Measurements from ENCODE around the gene RASAL2.

The RASAL2 gene

GRCh38 chr1:178096421-178096820 is 2.5 kb downstream of the RASAL2 start:
- no peak overlapping the region for H2AFZ ChIP-seq (ENCODE audit: low read depth, low read length, severe bottlenecking)
- no peaks in the 10 kb centered on the region for H4K20me1 ChIP-seq (ENCODE audit: low read depth, low read length)
- H3K9ac ChIP-seq (ENCODE audit: low read length) = no peak overlapping the region
- no peaks in the 10 kb centered on the region for H3K9me3 ChIP-seq (ENCODE audit: insufficient read depth, low read length)
- no peaks in the 10 kb centered on the region for H3F3A ChIP-seq (ENCODE audit: insufficient read depth)
- no peaks in the 10 kb centered on the region for H3K27me3 ChIP-seq (ENCODE audit: low read length)
- no peak overlapping the region for H3K4me2 ChIP-seq (ENCODE audit: low read depth, low read length, poor library complexity, severe bottlenecking)
- TF ChIP-seq EZH2phosphoT487 (conservative IDR thresholded peaks at IDR 0.05; ENCODE audit: low read length) = no peak
- TF ChIP-seq CTCF (IDR thresholded peaks at IDR 0.05; ENCODE audit: insufficient read depth, low read length, poor library complexity, severe bottlenecking) = no peak
- no peak overlapping the region for H3K27ac ChIP-seq (ENCODE audit: low read depth, low read length)
- no peak overlapping the region for H3K4me3 ChIP-seq (ENCODE audit: insufficient read depth, low read length, poor library complexity, severe bottlenecking)
- no peaks in the 10 kb centered on the region for H3K9me2 ChIP-seq (replicated peaks; ENCODE audit: insufficient read depth, low read length)
- no peaks in the 10 kb centered on the region for H3K36me3 ChIP-seq (ENCODE audit: low read length)
- H3K79me2 ChIP-seq (ENCODE audit: insufficient read depth, low read length) = no peaks in the 10 kb centered on the region

- no peaks in the 10 kb centered on the region for H3F3A ChIP-seq (ENCODE audit: insufficient read depth)
- H3K4me3 ChIP-seq (ENCODE audit: insufficient read depth, low read length, poor library complexity, severe bottlenecking) = no peak overlapping the region
- no peaks in the 10 kb centered on the region for H3K9me3 ChIP-seq (ENCODE audit: insufficient read depth, low read length)
- no peak overlapping the region for H2AFZ ChIP-seq (ENCODE audit: low read depth, low read length, severe bottlenecking)
- H3K27me3 ChIP-seq (ENCODE audit: low read length) = no peaks in the 10 kb centered on the region
- H3K9me2 ChIP-seq (replicated peaks; ENCODE audit: insufficient read depth, low read length) = no peaks in the 10 kb centered on the region
- no peaks in the 10 kb centered on the region for H4K20me1 ChIP-seq (ENCODE audit: low read depth, low read length)
- H3K36me3 ChIP-seq (ENCODE audit: low read length) = no peaks in the 10 kb centered on the region
- H3K9ac ChIP-seq (ENCODE audit: low read length) = no peak overlapping the region
- no peak overlapping the region for H3K27ac ChIP-seq (ENCODE audit: low read depth, low read length)
- H3K4me2 ChIP-seq (ENCODE audit: low read depth, low read length, poor library complexity, severe bottlenecking) = no peak overlapping the region
- TF ChIP-seq EZH2phosphoT487 (conservative IDR thresholded peaks at IDR 0.05; ENCODE audit: low read length) = no peak
- no peak for TF ChIP-seq CTCF (IDR thresholded peaks at IDR 0.05; ENCODE audit: insufficient read depth, low read length, poor library complexity, severe bottlenecking)
- no peaks in the 10 kb centered on the region for H3K79me2 ChIP-seq (ENCODE audit: insufficient read depth, low read length)
These were observed 4.4 kb downstream of the RASAL2 start for GRCh38 chr1:178098262-178098661.

- no peaks in the 10 kb centered on the region for H3K9me3 ChIP-seq (ENCODE audit: insufficient read depth, low read length)
- TF ChIP-seq EZH2phosphoT487 (conservative IDR thresholded peaks at IDR 0.05; ENCODE audit: low read length) (no peak), CTCF (IDR thresholded peaks at IDR 0.05; ENCODE audit: insufficient read depth, low read length, poor library complexity, severe bottlenecking) (no peak)
- H3K4me2 ChIP-seq (ENCODE audit: low read depth, low read length, poor library complexity, severe bottlenecking) = no peak overlapping the region
- no peak overlapping the region for H3K27ac ChIP-seq (ENCODE audit: low read depth, low read length)
- H2AFZ ChIP-seq (ENCODE audit: low read depth, low read length, severe bottlenecking) = no peak overlapping the region
- no peaks in the 10 kb centered on the region for H3K27me3 ChIP-seq (ENCODE audit: low read length)
- no peaks in the 10 kb centered on the region for H3K36me3 ChIP-seq (ENCODE audit: low read length)
- H3K9ac ChIP-seq (ENCODE audit: low read length) = no peak overlapping the region
- no peak overlapping the region for H3K4me3 ChIP-seq (ENCODE audit: insufficient read depth, low read length, poor library complexity, severe bottlenecking)
- no peaks in the 10 kb centered on the region for H3F3A ChIP-seq (ENCODE audit: insufficient read depth)
- H4K20me1 ChIP-seq (ENCODE audit: low read depth, low read length) = no peaks in the 10 kb centered on the region
- no peaks in the 10 kb centered on the region for H3K9me2 ChIP-seq (replicated peaks; ENCODE audit: insufficient read depth, low read length)
- H3K79me2 ChIP-seq (ENCODE audit: insufficient read depth, low read length) = no peaks in the 10 kb centered on the region
These were observed 7.3 kb downstream of the RASAL2 start for GRCh38 chr1:178101266-178101630.

- H3K9me3 ChIP-seq (ENCODE audit: insufficient read depth, low read length) = no peaks in the 10 kb centered on the region
- H3K4me3 ChIP-seq (ENCODE audit: insufficient read depth, low read length, poor library complexity, severe bottlenecking) = no peak overlapping the region
- H3F3A ChIP-seq (ENCODE audit: insufficient read depth) = no peaks in the 10 kb centered on the region
- no peaks in the 10 kb centered on the region for H3K9me2 ChIP-seq (replicated peaks; ENCODE audit: insufficient read depth, low read length)
- H3K4me2 ChIP-seq (ENCODE audit: low read depth, low read length, poor library complexity, severe bottlenecking) = no peak overlapping the region
- no peak overlapping the region for H3K27ac ChIP-seq (ENCODE audit: low read depth, low read length)
- H3K36me3 ChIP-seq (ENCODE audit: low read length) = no peaks in the 10 kb centered on the region
- TF ChIP-seq EZH2phosphoT487 (conservative IDR thresholded peaks at IDR 0.05; ENCODE audit: low read length) = no peak
- TF ChIP-seq CTCF (IDR thresholded peaks at IDR 0.05; ENCODE audit: insufficient read depth, low read length, poor library complexity, severe bottlenecking) = no peak
- no peaks in the 10 kb centered on the region for H3K79me2 ChIP-seq (ENCODE audit: insufficient read depth, low read length)
- H2AFZ ChIP-seq (ENCODE audit: low read depth, low read length, severe bottlenecking) = no peak overlapping the region
- no peaks in the 10 kb centered on the region for H3K27me3 ChIP-seq (ENCODE audit: low read length)
- H3K9ac ChIP-seq (ENCODE audit: low read length) = no peak overlapping the region
- H4K20me1 ChIP-seq (ENCODE audit: low read depth, low read length) = no peaks in the 10 kb centered on the region
These were observed 7.8 kb downstream of the RASAL2 start for GRCh38 chr1:178101654-178102053.
